Spleen (tissue), 11 donors: Measurements from ENCODE around the gene TSKS. TPM values are rescaled to one million over a fixed set of nuclear protein-coding genes. Genes with fewer than 3 reads are reported as not detected.
A peak's percentile ranks its signal among the peaks of the same experiment; 100 is the strongest.

Experiments
- DNase-seq: peaks from one replicate; pipeline ENCODE4 v3.0.0-alpha.2; 2020
- H3K27ac ChIP-seq, 8 donors: fragments of 200-600 bp; sonication (generic) in 7 of 8; 1 replicate in 4 of 8; 2 replicates in 4 of 8; pipeline versions ENCODE4 v1.5.0 to v1.8.0; 2016 to 2021; ENCODE audit warnings: inconsistent platforms in 4 of 8, mild to moderate bottlenecking in 4 of 8, moderate library complexity in 1 of 8
- H3K27me3 ChIP-seq, 7 donors: fragments of 200-600 bp; sonication (generic) in 6 of 7; replicated peaks in 1 of 7; 1 replicate in 4 of 7; 2 replicates in 3 of 7; pipeline versions ENCODE4 v1.5.0 to v1.8.0; 2016 to 2021; ENCODE audit warnings: inconsistent platforms in 3 of 7, mild to moderate bottlenecking in 1 of 7
- H3K36me3 ChIP-seq, 6 donors: fragments of 200-600 bp; sonication (generic) in 5 of 6; 1 replicate in 4 of 6; 2 replicates in 2 of 6; pipeline versions ENCODE4 v1.5.0 to v1.8.0; 2016 to 2021; ENCODE audit warnings: inconsistent platforms in 2 of 6
- H3K4me1 ChIP-seq, 6 donors: fragments of 200-600 bp; sonication (generic) in 5 of 6; 1 replicate in 3 of 6; 2 replicates in 3 of 6; pipeline versions ENCODE4 v1.5.0 to v1.8.0; 2016 to 2021; ENCODE audit warnings: inconsistent platforms in 3 of 6
- H3K4me3 ChIP-seq, 8 donors: fragments of 200-600 bp; sonication (generic) in 7 of 8; 1 replicate in 4 of 8; 2 replicates in 4 of 8; pipeline versions ENCODE4 v1.5.0 to v1.8.0; 2016 to 2021; ENCODE audit warnings: inconsistent platforms in 4 of 8, mild to moderate bottlenecking in 4 of 8, moderate library complexity in 2 of 8
- H3K9me3 ChIP-seq, 8 donors: fragments of 200-600 bp; sonication (generic) in 7 of 8; 1 replicate in 4 of 8; 2 replicates in 4 of 8; pipeline versions ENCODE4 v1.5.0 to v1.8.0; 2016 to 2021; ENCODE audit warnings: inconsistent platforms in 4 of 8
- CTCF ChIP-seq, 11 experiments: fragments of 200-600 bp in 7 of 11; fragments of 450-650 bp in 4 of 11; sonication (generic) in 4 of 11; IDR thresholded peaks in 8 of 11; conservative IDR thresholded peaks in 3 of 11; 1 replicate in 7 of 11; 2 replicates in 4 of 11; pipeline versions ENCODE4 v1.4.0 to v1.8.0; 2016 to 2021; ENCODE audit warnings: antibody characterized with exemption in 11 of 11, inconsistent platforms in 4 of 11, mild to moderate bottlenecking in 1 of 11
- POLR2A ChIP-seq, 3 donors: fragments of 450-650 bp; IDR thresholded peaks; one replicate each; pipeline ENCODE4 v1.5.1; 2017; ENCODE audit warnings: antibody characterized with exemption in 3 of 3, mild to moderate bottlenecking in 1 of 3
- POLR2AphosphoS5 ChIP-seq, 3 donors: sonication (generic); formaldehyde crosslinking; IDR thresholded peaks; one replicate each; pipeline ENCODE4 v1.5.1; 2017; ENCODE audit warnings: antibody characterized with exemption in 3 of 3
- WGBS, 5 donors: extraction: QIAGEN DNeasy Blood & Tissue Kit in 3 of 5; methylation state at CpG; one replicate each; pipeline versions ENCODE4 v1.1.5 to v1.1.7; 2013 to 2018; 5-methylcytosine and 5-hydroxymethylcytosine counted together
- intact Hi-C: fragments of 100-400 bp; cut with DNase I; formaldehyde crosslinking; loops from one replicate; pipeline ENCODE4 v1.15.0; 2023; ENCODE audit warnings: low total_unique reads
- polyA plus RNA-seq, 3 donors: library from polyadenylated mRNA; stranded (reverse); fragments of 200-250 nt; gene quantifications; one replicate each; pipeline ENCODE4 v1.2.1, GENCODE V29; 2013
- total RNA-seq, 7 donors: library from RNA; depleted of rRNA in 3 of 7; stranded (reverse); fragments of >200 nt in 3 of 7; fragmentation: NEBNext Ultra II Directional in 4 of 7; extraction: Animal tissue kit (Norgen Biotek cat#: 25700) in 4 of 7; gene quantifications; one replicate each; pipeline versions ENCODE4 v1.1.0 to v1.2.1, GENCODE V29; 2016 to 2021
- donor health status: healthy with polysubstance abuse.
- donor health status: DM: no; HTN: no; CAD: no; lungs with moderate emphysema.
- donor health status: DM: no; HTN: no; CAD: no.
- donor health status: Bipolar disorder and iron deficiency.
- donor health status: healthy.
- donor health status: DM: no; HTN: no; CAD: no.
- donor health status: DM: yes; HTN: yes; CAD: no.

The TSKS gene
- total and polyA plus RNA-seq, 10 donors: 0.26 to 2.1 (median 0.88) TPM; not detected in 4

GRCh38 chr19:49766930-49767299 is 3.8 kb upstream of the TSKS start, which contains the start of gene AP2A1:
AP2A1 (plus strand) TSS chr19:49767001; CDS start chr19:49767134, 133 bp downstream.
- no peaks in the 10 kb centered on the region for H3K27me3 ChIP-seq
- peaks cover 0 to 22% (median 0%) of the 10 kb centered on the region in 6 donors for H3K36me3 ChIP-seq
- peaks cover 16 to 59% (median 39%) of the 10 kb centered on the region in 6 donors for H3K4me1 ChIP-seq
- no peaks in the 10 kb centered on the region for H3K9me3 ChIP-seq
- no peak for DNase-seq
- intact Hi-C loops: no loop called here
- no peak for TF ChIP-seq POLR2A (IDR thresholded peaks at IDR 0.05)
- TF ChIP-seq CTCF (IDR thresholded peaks at IDR 0.05 in 8 of 11, conservative IDR thresholded peaks at IDR 0.05 in 3 of 11): no peak
- peak; percentile 78 to 89 (median 79) for TF ChIP-seq POLR2AphosphoS5 (IDR thresholded peaks at IDR 0.05)
- 1 to 2% (median 1%) methylated on average over 13 to 38 of the region's 38 CpGs for WGBS, 5 donors
- peak within 1 kb of the TSS; percentile 82 to 96 (median 92) for H3K27ac ChIP-seq
- H3K4me3 ChIP-seq: peak within 1 kb of the TSS; percentile 61 to 85 (median 74)

DNA sequence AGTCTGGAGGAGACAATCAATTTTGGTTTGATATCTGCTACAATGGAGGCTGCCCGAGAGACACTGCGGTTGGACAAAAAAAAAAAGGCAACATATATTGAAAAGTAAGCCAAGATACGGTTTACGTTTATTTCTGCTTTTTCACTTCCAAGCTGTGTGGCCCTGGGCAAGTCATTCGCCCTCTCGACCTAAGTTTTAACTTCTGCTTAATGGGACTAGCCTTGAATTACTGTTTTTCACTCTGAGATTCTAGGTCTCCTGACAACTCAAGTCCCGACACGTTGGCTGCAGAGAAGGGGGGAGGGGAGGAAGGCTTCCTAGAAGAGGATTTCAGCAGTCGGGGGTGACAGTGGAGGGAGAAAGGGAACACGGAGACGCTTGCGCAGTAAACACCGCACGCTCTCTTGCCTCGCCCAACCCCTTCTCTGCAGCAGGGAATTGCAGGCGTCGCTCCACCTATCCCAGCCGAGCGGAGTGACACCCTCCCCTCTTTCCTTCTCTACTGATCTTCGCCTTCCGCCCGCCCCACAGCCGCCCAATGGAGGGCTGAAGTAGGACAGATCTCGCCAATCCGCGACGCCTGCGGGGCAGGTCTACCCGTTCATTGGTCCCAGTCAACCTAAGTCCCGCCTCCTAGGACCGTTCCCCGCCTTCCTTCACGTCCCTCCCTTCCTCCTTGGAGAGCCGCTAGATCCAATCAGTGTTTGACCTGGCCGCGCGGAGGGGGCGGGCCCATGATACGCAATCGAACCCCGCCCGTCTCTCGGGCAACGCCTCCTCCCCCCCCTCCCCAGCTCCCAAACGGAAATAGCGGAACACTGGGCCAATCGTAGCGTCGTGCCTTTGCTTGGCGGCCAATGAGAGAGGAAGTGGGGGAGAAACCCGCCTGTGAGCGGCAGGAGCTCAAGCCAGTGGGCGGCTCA is 3.2 kb upstream of the TSKS start:
- 1 to 2% (median 1%) methylated on average over 41 to 53 of the region's 53 CpGs for WGBS, 5 donors
- H3K9me3 ChIP-seq: no peaks in the 10 kb centered on the region
- peaks cover 16 to 55% (median 38%) of the 10 kb centered on the region in 6 donors for H3K4me1 ChIP-seq
- H3K36me3 ChIP-seq: peaks cover 0 to 16% (median 0%) of the 10 kb centered on the region in 6 donors
- H3K27ac ChIP-seq: peak overlapping the region; percentile 82 to 96 (median 92)
- intact Hi-C loops: no loop called here
- no peaks in the 10 kb centered on the region for H3K27me3 ChIP-seq
- peak; percentile 98 for DNase-seq
- peak in 1 of 3 donors; percentile 27 for TF ChIP-seq POLR2A (IDR thresholded peaks at IDR 0.05)
- peak; percentile 78 to 93 (median 92) for TF ChIP-seq POLR2AphosphoS5 (IDR thresholded peaks at IDR 0.05)
- peak in 6 of 11 experiments; percentile 2 to 42 (median 22) for TF ChIP-seq CTCF (IDR thresholded peaks at IDR 0.05 in 8 of 11, conservative IDR thresholded peaks at IDR 0.05 in 3 of 11)
- H3K4me3 ChIP-seq: peak overlapping the region; percentile 61 to 85 (median 74)

- Histone ChIP-seq H3K27ac (no peak overlapping the region), H3K36me3 (no peaks in the 10 kb centered on the region), H3K4me1 (peaks cover 16 to 36% (median 28%) of the 10 kb centered on the region in 6 donors), H3K9me3 (no peaks in the 10 kb centered on the region), H3K4me3 (no peak overlapping the region), H3K27me3 (no peaks in the 10 kb centered on the region)
- 87 to 95% (median 93%) methylated on average over 8 of the region's 8 CpGs for WGBS, 5 donors
- no peak for TF ChIP-seq POLR2AphosphoS5 (IDR thresholded peaks at IDR 0.05)
- intact Hi-C loops: no loop called here
- DNase-seq: no peak
These were observed 1.2 kb upstream of the TSKS start for GRCh38 chr19:49764341-49764740.

- peak overlapping the region in 5 of 8 donors; percentile 26 to 54 (median 30) for H3K27ac ChIP-seq
- peaks cover 0 to under 1% (median 0%) of the 10 kb centered on the region in 8 donors for H3K9me3 ChIP-seq
- TF ChIP-seq POLR2AphosphoS5 (IDR thresholded peaks at IDR 0.05): no peak
- peak in 3 of 11 experiments; percentile 16 to 38 (median 29) for TF ChIP-seq CTCF (IDR thresholded peaks at IDR 0.05 in 8 of 11, conservative IDR thresholded peaks at IDR 0.05 in 3 of 11)
- no peaks in the 10 kb centered on the region for H3K27me3 ChIP-seq
- intact Hi-C loops: no loop called here
- no peak for DNase-seq
- H3K4me1 ChIP-seq: peaks cover 0 to 15% (median 9%) of the 10 kb centered on the region in 6 donors
- no peak overlapping the region for H3K4me3 ChIP-seq
- 55 to 75% (median 65%) methylated on average over 12 to 16 of the region's 16 CpGs for WGBS, 5 donors
- no peaks in the 10 kb centered on the region for H3K36me3 ChIP-seq
These were observed 1.3 kb downstream of the TSKS start for GRCh38 chr19:49761625-49762311.
